ENCODE measurements around the gene DTYMK.

DTYMK gene

GRCh38 chr2:241637795-241638660, 48.6 kb downstream of the DTYMK start:
- no peak for TF ChIP-seq OSR1 (CRISPR knock-in tag; IDR thresholded peaks at IDR 0.05)
- TF ChIP-seq, protein P1, sequence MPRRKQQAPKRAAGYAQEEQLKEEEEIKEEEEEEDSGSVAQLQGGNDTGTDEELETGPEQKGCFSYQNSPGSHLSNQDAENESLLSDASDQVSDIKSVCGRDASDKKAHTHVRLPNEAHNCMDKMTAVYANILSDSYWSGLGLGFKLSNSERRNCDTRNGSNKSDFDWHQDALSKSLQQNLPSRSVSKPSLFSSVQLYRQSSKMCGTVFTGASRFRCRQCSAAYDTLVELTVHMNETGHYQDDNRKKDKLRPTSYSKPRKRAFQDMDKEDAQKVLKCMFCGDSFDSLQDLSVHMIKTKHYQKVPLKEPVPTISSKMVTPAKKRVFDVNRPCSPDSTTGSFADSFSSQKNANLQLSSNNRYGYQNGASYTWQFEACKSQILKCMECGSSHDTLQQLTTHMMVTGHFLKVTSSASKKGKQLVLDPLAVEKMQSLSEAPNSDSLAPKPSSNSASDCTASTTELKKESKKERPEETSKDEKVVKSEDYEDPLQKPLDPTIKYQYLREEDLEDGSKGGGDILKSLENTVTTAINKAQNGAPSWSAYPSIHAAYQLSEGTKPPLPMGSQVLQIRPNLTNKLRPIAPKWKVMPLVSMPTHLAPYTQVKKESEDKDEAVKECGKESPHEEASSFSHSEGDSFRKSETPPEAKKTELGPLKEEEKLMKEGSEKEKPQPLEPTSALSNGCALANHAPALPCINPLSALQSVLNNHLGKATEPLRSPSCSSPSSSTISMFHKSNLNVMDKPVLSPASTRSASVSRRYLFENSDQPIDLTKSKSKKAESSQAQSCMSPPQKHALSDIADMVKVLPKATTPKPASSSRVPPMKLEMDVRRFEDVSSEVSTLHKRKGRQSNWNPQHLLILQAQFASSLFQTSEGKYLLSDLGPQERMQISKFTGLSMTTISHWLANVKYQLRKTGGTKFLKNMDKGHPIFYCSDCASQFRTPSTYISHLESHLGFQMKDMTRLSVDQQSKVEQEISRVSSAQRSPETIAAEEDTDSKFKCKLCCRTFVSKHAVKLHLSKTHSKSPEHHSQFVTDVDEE (CRISPR knock-in tag; IDR thresholded peaks at IDR 0.05): no peak
- TF ChIP-seq TCF4 (CRISPR knock-in tag; IDR thresholded peaks at IDR 0.05; ENCODE audit: borderline replicate concordance): no peak
- no peak for TF ChIP-seq CSRNP3 (CRISPR knock-in tag; IDR thresholded peaks at IDR 0.05)
- TF ChIP-seq ARNTL (CRISPR knock-in tag; IDR thresholded peaks at IDR 0.05; ENCODE audit: borderline replicate concordance, low read depth): no peak
- TF ChIP-seq BACH2 (CRISPR knock-in tag; IDR thresholded peaks at IDR 0.05; ENCODE audit: borderline replicate concordance): no peak
- TF ChIP-seq ZNF8 (CRISPR knock-in tag; IDR thresholded peaks at IDR 0.05): no peak
- no peak for TF ChIP-seq ZNF565 (CRISPR knock-in tag; conservative IDR thresholded peaks at IDR 0.05; ENCODE audit: low read depth)
- TF ChIP-seq RARB (CRISPR knock-in tag; IDR thresholded peaks at IDR 0.05): no peak
- TF ChIP-seq SNAI2 (CRISPR knock-in tag; IDR thresholded peaks at IDR 0.05): no peak
- TF ChIP-seq ESRRG (CRISPR knock-in tag; IDR thresholded peaks at IDR 0.05): no peak
- TF ChIP-seq GLIS3 (CRISPR knock-in tag; IDR thresholded peaks at IDR 0.05): no peak
- TF ChIP-seq CREB5 (CRISPR knock-in tag; IDR thresholded peaks at IDR 0.05; ENCODE audit: low read depth): no peak
- TF ChIP-seq PPARA (CRISPR knock-in tag; IDR thresholded peaks at IDR 0.05; ENCODE audit: borderline replicate concordance): no peak
- peak; percentile 12 for ATAC-seq

GRCh38 chr2:241637018-241637794, 49.4 kb downstream of the DTYMK start, which contains the start of the genes ATG4B and THAP4:
ATG4B (plus strand) TSS chr2:241637693; CDS start chr2:241637715, 22 bp downstream.
THAP4 (minus strand) TSS chr2:241637158; CDS start chr2:241637017, 141 bp downstream.
- ATAC-seq: peak; percentile 90
- TF ChIP-seq ISL1 (CRISPR knock-in tag; IDR thresholded peaks at IDR 0.05) (0 out of 2 replicates have a peak, but pooled peaks have one; percentile 6), CSDC2 (CRISPR knock-in tag; IDR thresholded peaks at IDR 0.05) (peak; percentile 77), CREB5 (CRISPR knock-in tag; IDR thresholded peaks at IDR 0.05; ENCODE audit: low read depth) (no peak), ZFP3 (CRISPR knock-in tag; IDR thresholded peaks at IDR 0.05) (peak; percentile 66; the same call in 1 of the 2 replicates), TCF4 (CRISPR knock-in tag; IDR thresholded peaks at IDR 0.05; ENCODE audit: borderline replicate concordance) (no peak)
- TF ChIP-seq, protein P1 (CRISPR knock-in tag; IDR thresholded peaks at IDR 0.05): peak; percentile 71; the same call in 1 of the 2 replicates
